ENCODE measurements around the gene INF2.
"Not testable (repeated sequence)": the region's sequence is repeated elsewhere in the genome, so short reads cannot be mapped to it uniquely, and the experiment has no call there.

Gene INF2

GRCh38 chr14:104657563-104658324 lies 31.7 kb upstream of the INF2 start:
- no peak for DNase-seq

- no peak for DNase-seq
Measured at GRCh38 chr14:104658325-104658712, 31.1 kb upstream of the INF2 start.

GRCh38 chr14:104659146-104659545 lies 30.3 kb upstream of the INF2 start:
- no peak for DNase-seq

- DNase-seq, result no peak
Measured at GRCh38 chr14:104659764-104660523, 29.5 kb upstream of the INF2 start.

- DNase-seq, result no peak
Measured at GRCh38 chr14:104660597-104660996, 28.8 kb upstream of the INF2 start.

GRCh38 chr14:104661086-104661485 lies 28.3 kb upstream of the INF2 start:
- DNase-seq, result no peak

- DNase-seq, result not testable (repeated sequence)
Measured at GRCh38 chr14:104661528-104662157, 27.8 kb upstream of the INF2 start.

GRCh38 chr14:104662472-104662871 lies 26.9 kb upstream of the INF2 start:
- DNase-seq, result not testable (repeated sequence)

- no peak for DNase-seq
Measured at GRCh38 chr14:104664107-104664506, 25.3 kb upstream of the INF2 start.

GRCh38 chr14:104664588-104664987 lies 24.8 kb upstream of the INF2 start:
- DNase-seq, result no peak

GRCh38 chr14:104665114-104665656 lies 24.2 kb upstream of the INF2 start:
- no peak for DNase-seq

GRCh38 chr14:104665657-104666522 lies 23.5 kb upstream of the INF2 start:
- DNase-seq, result no peak

GRCh38 chr14:104666523-104666895 lies 22.9 kb upstream of the INF2 start:
- DNase-seq, result not testable (repeated sequence)

- no peak for DNase-seq
Measured at GRCh38 chr14:104666981-104667380, 22.4 kb upstream of the INF2 start.

GRCh38 chr14:104669697-104670096 lies 19.7 kb upstream of the INF2 start:
- no peak for DNase-seq

GRCh38 chr14:104671330-104671977 lies 18.0 kb upstream of the INF2 start:
- DNase-seq, result not testable (repeated sequence)

GRCh38 chr14:104672119-104672518 lies 17.3 kb upstream of the INF2 start:
- DNase-seq, result not testable (repeated sequence)

GRCh38 chr14:104673481-104673880 lies 15.9 kb upstream of the INF2 start:
- DNase-seq, result no peak

GRCh38 chr14:104675447-104675846 lies 14.0 kb upstream of the INF2 start:
- no peak for DNase-seq

GRCh38 chr14:104676130-104676693 lies 13.2 kb upstream of the INF2 start:
- no peak for DNase-seq

GRCh38 chr14:104676694-104677511 lies 12.5 kb upstream of the INF2 start:
- no peak for DNase-seq
